Panc1 (cell line): ENCODE measurements around the gene WFDC12. TPM values are rescaled to one million over a fixed set of nuclear protein-coding genes. Genes with fewer than 3 reads are reported as not detected.

Experiments
- ATAC-seq: fragments of 200-7000 bp; cut with Tn5 transposase; 2 replicates; pipeline ENCODE4 v1.9.1; 2020; ENCODE audit warnings: mild to moderate bottlenecking, moderate library complexity
- BruUV-seq: library from RNA; stranded (reverse); fragments of 400-500 nt; replicated peaks from 2 replicates; lab custom pipeline; 2021; lab: Mats Ljungman, UMichigan
- CTCF ChIA-PET: fragments of 300-600 bp; sonication (Branson Sonifier 250); formaldehyde crosslinking; loops from one replicate; lab custom pipeline; 2022; ENCODE audit warnings: antibody characterized with exemption; lab: Charles Lee
- POLR2A ChIA-PET: fragments of 300-600 bp; sonication (Branson Sonifier 250); formaldehyde crosslinking; loops from one replicate; lab custom pipeline; 2022; ENCODE audit warnings: antibody characterized with exemption; lab: Charles Lee
- DNase-seq: peaks from one replicate; pipeline ENCODE4 v3.0.0-alpha.2; 2010; ENCODE audit warnings: low read depth, low spot score
- H3K27ac ChIP-seq: 2 replicates; pipeline ENCODE4 v1.5.1; 2011; ENCODE audit warnings: mild to moderate bottlenecking, low read length, inconsistent platforms
- H3K27me3 ChIP-seq: fragments of 200-500 bp; sonication (Bioruptor generic); 2 replicates; pipeline ENCODE4 v1.6.0; 2014; ENCODE audit warnings: low read length, inconsistent platforms; ENCODE audit not compliant: control insufficient read depth, insufficient read depth
- H3K36me3 ChIP-seq: fragments of 200-500 bp; sonication (Bioruptor generic); 2 replicates; pipeline ENCODE4 v1.5.1; 2014; ENCODE audit warnings: inconsistent platforms, mild to moderate bottlenecking, low read length, moderate library complexity; ENCODE audit not compliant: control insufficient read depth, insufficient read depth
- H3K4me1 ChIP-seq: 2 replicates; pipeline ENCODE4 v1.5.1; 2011; ENCODE audit warnings: inconsistent platforms, mild to moderate bottlenecking, low read length, moderate library complexity; ENCODE audit not compliant: control insufficient read depth, insufficient read depth
- H3K4me3 ChIP-seq, 2 experiments: 2 replicates each; pipeline ENCODE4 v1.5.1; 2011 to 2012; ENCODE audit warnings: low read depth in 2 of 2, low read length in 2 of 2, mild to moderate bottlenecking in 2 of 2, inconsistent platforms in 1 of 2, moderate library complexity in 1 of 2
- H3K9me3 ChIP-seq: fragments of 200-500 bp; sonication (Bioruptor generic); 2 replicates; pipeline ENCODE4 v1.5.1; 2014; ENCODE audit warnings: low read depth, mild to moderate bottlenecking, inconsistent platforms, low read length, moderate library complexity; ENCODE audit not compliant: control insufficient read depth, insufficient read depth
- CTCF ChIP-seq: fragments of 450-650 bp; IDR thresholded peaks from 2 replicates; pipeline ENCODE4 v1.5.1; 2017; ENCODE audit warnings: mild to moderate bottlenecking
- POLR2AphosphoS5 ChIP-seq: IDR thresholded peaks from 2 replicates; pipeline ENCODE4 v1.6.1; 2012; ENCODE audit warnings: mild to moderate bottlenecking, low read depth, low read length, moderate library complexity
- REST ChIP-seq, 2 experiments: IDR thresholded peaks; 2 replicates each; pipeline ENCODE4 v1.6.1; 2011 to 2012; ENCODE audit warnings: low read depth in 2 of 2, control low read depth in 1 of 2, low read length in 1 of 2, mild to moderate bottlenecking in 1 of 2, moderate library complexity in 1 of 2; ENCODE audit not compliant: insufficient read depth in 1 of 2
- SIN3A ChIP-seq: IDR thresholded peaks from 2 replicates; pipeline ENCODE4 v1.6.1; 2012; ENCODE audit warnings: low read depth, mild to moderate bottlenecking, low read length, moderate library complexity, borderline replicate concordance; ENCODE audit not compliant: insufficient read depth
- TCF7L2 ChIP-seq: IDR thresholded peaks from 2 replicates; pipeline ENCODE4 v1.6.1; 2011; ENCODE audit warnings: mild to moderate bottlenecking, low read depth, low read length, inconsistent platforms
- in situ Hi-C: cut with HindIII; loops from 2 replicates; pipeline ENCODE4 v1.10.0; 2016; ENCODE audit warnings: low sequenced_read_pairs, low pct_unique_long_range_greater_than_20kb
- intact Hi-C: fragments of 100-400 bp; cut with micrococcal nuclease; formaldehyde crosslinking; loops from one replicate; pipeline ENCODE4 v1.10.0; 2022; ENCODE audit not compliant: unreplicated experiment
- total RNA-seq: library from RNA; stranded (reverse); gene quantifications from one replicate; pipeline ENCODE4 v1.2.1, GENCODE V29; 2021; ENCODE audit not compliant: unreplicated experiment

The WFDC12 gene
- total RNA-seq, 1 experiment from 2014 or later: not detected

- no peaks in the 10 kb centered on the region for H3K36me3 ChIP-seq
- POLR2A ChIA-PET: no interaction called here
- H3K9me3 ChIP-seq: no peaks in the 10 kb centered on the region
- no peak overlapping the region for H3K4me3 ChIP-seq
- no peak overlapping the region for H3K27ac ChIP-seq
- intact Hi-C loops (loop anchor here (10.0 kb wide), 1 partner anchor 76 kb away; no protein-coding TSS in a partner anchor), in situ Hi-C loops (no loop called here)
- no TSS peak for BruUV-seq
- DNase-seq: no peak
- no peaks in the 10 kb centered on the region for H3K4me1 ChIP-seq
- CTCF ChIA-PET: no interaction called here
- no peak for ATAC-seq
- TF ChIP-seq POLR2AphosphoS5 (no peak), REST (IDR thresholded peaks at IDR 0.05; ENCODE audit: insufficient read depth in 1 of 2, low read depth in 2 of 2, low read length in 1 of 2) (no peak), TCF7L2 (no peak), CTCF (no peak), SIN3A (no peak)
- H3K27me3 ChIP-seq: no peaks in the 10 kb centered on the region
Measured at GRCh38 chr20:45090481-45090880, 33.8 kb downstream of the WFDC12 start.

GRCh38 chr20:45088247-45088646 is 36.0 kb downstream of the WFDC12 start:
- H3K36me3 ChIP-seq: no peaks in the 10 kb centered on the region
- POLR2A ChIA-PET: no interaction called here
- CTCF ChIA-PET: no interaction called here
- H3K27ac ChIP-seq: no peak overlapping the region
- in situ Hi-C loops (no loop called here), intact Hi-C loops (no loop called here)
- ATAC-seq: no peak
- no peaks in the 10 kb centered on the region for H3K4me1 ChIP-seq
- no peak for DNase-seq
- no peaks in the 10 kb centered on the region for H3K27me3 ChIP-seq
- no peaks in the 10 kb centered on the region for H3K9me3 ChIP-seq
- TF ChIP-seq CTCF (no peak), POLR2AphosphoS5 (no peak)
- no peak overlapping the region for H3K4me3 ChIP-seq
- no TSS peak for BruUV-seq
